ENCODE measurements around the gene ETAA1.

Gene ETAA1

GRCh38 chr2:67397143-67397986 lies at the start of gene ETAA1:
Gene ETAA1, plus strand, starts transcription at chr2:67397333. Its CDS starts 116 bp downstream, at chr2:67397449.
- DNase-seq (ENCODE audit: low read depth): peak; percentile 87

GRCh38 chr2:67366832-67367412 lies 30.2 kb upstream of the ETAA1 start:
- no peak for DNase-seq (ENCODE audit: low read depth)

DNA sequence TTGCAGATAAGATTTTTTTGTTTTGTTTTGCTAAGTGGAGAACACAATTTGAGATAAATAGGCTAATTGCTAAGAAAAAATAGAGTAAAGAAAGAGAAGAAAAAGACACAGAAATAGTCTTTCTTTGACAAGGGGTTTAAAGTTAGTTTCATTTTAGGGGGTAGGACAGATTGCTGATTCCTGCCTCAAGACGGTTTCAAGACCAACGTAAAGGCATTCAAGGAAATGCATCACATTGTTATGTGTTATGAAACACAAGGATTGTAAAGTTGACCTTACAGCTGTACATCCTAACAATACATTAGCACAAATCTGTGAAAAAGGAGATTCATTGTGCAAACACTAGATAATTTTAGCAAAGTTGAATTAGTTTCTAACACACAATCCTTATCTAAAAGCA lies 22.7 kb upstream of the ETAA1 start:
- DNase-seq (ENCODE audit: low read depth): no peak

- no peak for DNase-seq (ENCODE audit: low read depth)
Observed at GRCh38 chr2:67374949-67375348, 22.2 kb upstream of the ETAA1 start.

- no peak for DNase-seq (ENCODE audit: low read depth)
Observed at GRCh38 chr2:67378555-67378954, 18.6 kb upstream of the ETAA1 start.

GRCh38 chr2:67379048-67379447 lies 18.1 kb upstream of the ETAA1 start:
- DNase-seq (ENCODE audit: low read depth): no peak

GRCh38 chr2:67384123-67384822 lies 12.9 kb upstream of the ETAA1 start:
- DNase-seq (ENCODE audit: low read depth): no peak

GRCh38 chr2:67388680-67389079 lies 8.5 kb upstream of the ETAA1 start:
- no peak for DNase-seq (ENCODE audit: low read depth)

DNA sequence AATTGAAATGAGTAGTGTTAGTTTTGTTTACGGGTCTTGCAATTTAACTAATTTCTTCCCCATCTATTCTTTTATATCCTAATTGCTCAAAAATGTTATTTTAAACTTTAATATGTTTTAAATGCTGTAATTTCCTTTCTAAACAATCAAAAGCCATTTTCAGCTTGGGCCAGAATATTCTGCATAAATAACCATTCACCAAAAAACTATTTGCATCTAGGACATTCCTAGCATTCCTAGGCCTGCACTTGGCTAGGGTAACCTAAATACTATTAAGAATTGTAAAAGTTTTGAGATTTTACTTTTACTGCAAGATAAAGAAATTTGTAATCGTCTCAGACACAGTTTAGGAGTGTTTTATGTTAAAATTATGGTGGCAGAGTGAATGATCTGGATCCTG lies 7.8 kb upstream of the ETAA1 start:
- no peak for DNase-seq (ENCODE audit: low read depth)

DNA sequence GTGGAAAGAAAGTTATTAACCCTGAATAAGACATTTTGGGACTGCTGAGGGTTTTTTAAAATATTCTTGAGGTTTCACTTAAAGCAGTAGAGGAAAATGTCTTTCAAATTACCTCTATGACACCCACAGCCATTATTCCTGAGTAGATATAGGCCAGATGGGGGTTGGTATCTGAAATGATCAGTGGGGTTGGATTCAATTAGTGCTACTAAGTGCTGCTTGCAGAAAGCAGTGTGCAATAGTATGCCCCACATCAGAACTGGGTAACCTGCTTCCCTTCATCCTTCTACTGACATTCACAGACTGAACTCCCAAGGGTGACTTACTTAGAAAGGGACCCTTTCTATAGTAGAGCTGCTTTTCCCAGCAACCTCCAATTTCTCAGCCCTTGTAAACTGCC lies 7.3 kb upstream of the ETAA1 start:
- no peak for DNase-seq (ENCODE audit: low read depth)

DNA sequence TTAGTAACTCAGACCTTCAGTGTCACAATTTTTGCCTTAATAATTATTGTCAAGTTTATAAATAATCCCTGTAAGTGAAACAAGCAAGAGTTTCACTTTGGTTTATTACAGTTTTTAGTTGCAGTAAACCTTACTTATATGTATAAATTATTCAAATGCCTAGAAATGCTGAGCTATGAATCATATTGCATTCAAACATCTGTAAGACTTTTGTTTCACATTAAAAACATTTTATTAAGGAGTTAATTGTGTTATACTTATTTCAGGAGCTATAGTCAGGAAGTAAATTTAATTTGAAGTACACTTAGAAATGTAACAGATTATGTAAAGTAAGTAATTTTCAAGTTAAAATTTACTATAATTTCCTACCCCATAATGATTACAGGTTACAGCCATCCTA lies 3.9 kb upstream of the ETAA1 start:
- no peak for DNase-seq (ENCODE audit: low read depth)

GRCh38 chr2:67394734-67395133 lies 2.4 kb upstream of the ETAA1 start:
- no peak for DNase-seq (ENCODE audit: low read depth)

GRCh38 chr2:67399144-67399543 lies 2.0 kb downstream of the ETAA1 start:
- DNase-seq (ENCODE audit: low read depth): no peak

GRCh38 chr2:67399831-67400489 lies 2.8 kb downstream of the ETAA1 start:
- no peak for DNase-seq (ENCODE audit: low read depth)

GRCh38 chr2:67400560-67401485 lies 3.7 kb downstream of the ETAA1 start:
- no peak for DNase-seq (ENCODE audit: low read depth)

GRCh38 chr2:67408346-67408745 lies 11.2 kb downstream of the ETAA1 start:
- DNase-seq (ENCODE audit: low read depth): no peak

- no peak for DNase-seq (ENCODE audit: low read depth)
Observed at GRCh38 chr2:67412424-67412823, 15.3 kb downstream of the ETAA1 start.

DNA sequence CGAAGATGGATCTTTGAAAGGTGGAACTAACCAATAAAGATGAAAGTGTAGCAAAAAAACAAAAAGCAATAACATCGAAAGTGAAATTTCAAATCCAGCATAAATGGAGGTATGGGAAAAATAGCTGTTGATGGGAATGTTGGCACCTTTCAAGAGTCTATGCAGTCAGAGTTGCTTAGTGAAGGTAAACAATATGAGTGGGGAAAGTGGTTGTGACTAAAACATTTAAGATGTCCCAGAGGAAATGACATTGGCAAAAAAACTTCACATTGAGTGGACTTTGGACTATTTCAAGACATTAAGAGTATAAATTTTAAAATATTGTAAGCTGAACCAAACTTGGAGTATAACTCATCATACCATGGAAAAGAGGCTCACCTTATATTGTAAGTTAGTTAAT lies 17.7 kb downstream of the ETAA1 start:
- DNase-seq (ENCODE audit: low read depth): no peak

- no peak for DNase-seq (ENCODE audit: low read depth)
Observed at GRCh38 chr2:67416136-67416535, 19.0 kb downstream of the ETAA1 start.

DNA sequence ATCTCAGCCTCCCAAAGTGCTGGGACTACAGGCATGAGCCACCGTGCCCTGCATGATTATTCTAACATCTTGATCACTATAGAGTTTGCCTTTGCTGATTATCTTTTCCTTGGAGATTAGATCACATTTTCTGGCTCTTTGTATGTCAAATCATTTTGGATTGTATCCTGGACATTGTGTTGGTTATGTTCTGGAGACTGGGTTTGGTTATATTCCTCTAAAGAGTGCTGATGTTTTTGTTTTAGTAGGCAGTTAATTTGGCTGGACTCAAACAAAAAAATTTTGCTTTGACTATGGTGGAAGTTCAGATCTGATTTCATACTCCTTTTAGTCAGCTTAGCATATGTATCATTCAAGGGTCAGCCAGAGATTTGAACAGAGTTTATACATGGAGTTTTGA lies 26.4 kb downstream of the ETAA1 start:
- no peak for DNase-seq (ENCODE audit: low read depth)

DNA sequence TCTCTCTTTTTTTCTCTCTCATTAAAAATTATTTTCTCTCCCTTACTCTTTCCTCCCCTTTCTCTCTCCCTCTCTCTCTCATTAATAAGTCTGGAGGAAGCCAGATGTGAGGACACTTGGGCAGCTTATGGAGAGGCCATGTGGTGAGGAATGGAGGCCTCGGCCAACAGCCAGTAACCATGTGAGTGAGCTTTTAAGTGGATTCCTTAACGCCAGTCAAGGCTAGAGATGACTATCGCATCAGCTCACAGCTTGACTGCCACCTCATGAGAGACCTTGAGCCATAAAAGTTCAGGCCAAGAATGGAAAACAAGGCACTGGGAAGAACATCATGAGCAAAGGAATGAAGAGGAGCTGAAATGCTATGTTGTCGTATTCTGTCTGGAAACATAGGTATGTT lies 39.1 kb downstream of the ETAA1 start:
- DNase-seq (ENCODE audit: low read depth): no peak

- DNase-seq (ENCODE audit: low read depth): no peak
Observed at GRCh38 chr2:67437114-67437513, 40.0 kb downstream of the ETAA1 start.
